ENCODE measurements around the gene FOXD4. TPM values are rescaled to one million over a fixed set of nuclear protein-coding genes. Genes with fewer than 3 reads are reported as not detected.
"Not testable (repeated sequence)": the region's sequence is repeated elsewhere in the genome, so short reads cannot be mapped to it uniquely, and the experiment has no call there.

FOXD4 gene
- total RNA-seq, 1 experiment from 2014 or later = 0.80 TPM

GRCh38 chr9:93909-94308 is 24.3 kb downstream of the FOXD4 start:
- H3K9ac ChIP-seq (ENCODE audit: low read length); CTCF ChIA-PET; H3K36me3 ChIP-seq (ENCODE audit: low read depth, low read length); H2AFZ ChIP-seq (ENCODE audit: low read length); intact Hi-C loops (cut with micrococcal nuclease); H3K27ac ChIP-seq (ENCODE audit: low read length); H3K79me2 ChIP-seq (ENCODE audit: low read length); H3K9me2 ChIP-seq (replicated peaks; ENCODE audit: low read length); BruUV-seq (replicated peaks); H3K9me3 ChIP-seq (ENCODE audit: low read length); H3F3A ChIP-seq (ENCODE audit: low read length, unreplicated experiment); POLR2A ChIA-PET (ENCODE audit: unreplicated experiment); H3K4me3 ChIP-seq (ENCODE audit: low read length); ATAC-seq; H3K27me3 ChIP-seq (ENCODE audit: low read length); H3K4me2 ChIP-seq (ENCODE audit: low read length); H4K20me1 ChIP-seq (ENCODE audit: low read length); DNase-seq; H3K4me1 ChIP-seq (ENCODE audit: insufficient read depth, low read length): not testable (repeated sequence)

- CTCF ChIA-PET; H3K9ac ChIP-seq (ENCODE audit: low read length); H3K4me1 ChIP-seq (ENCODE audit: insufficient read depth, low read length); H3K27me3 ChIP-seq (ENCODE audit: low read length); BruUV-seq (replicated peaks); H4K20me1 ChIP-seq (ENCODE audit: low read length); H2AFZ ChIP-seq (ENCODE audit: low read length); H3K9me2 ChIP-seq (replicated peaks; ENCODE audit: low read length); H3K36me3 ChIP-seq (ENCODE audit: low read depth, low read length); H3K27ac ChIP-seq (ENCODE audit: low read length); intact Hi-C loops (cut with micrococcal nuclease); H3F3A ChIP-seq (ENCODE audit: low read length, unreplicated experiment); H3K9me3 ChIP-seq (ENCODE audit: low read length); H3K4me3 ChIP-seq (ENCODE audit: low read length); H3K4me2 ChIP-seq (ENCODE audit: low read length); H3K79me2 ChIP-seq (ENCODE audit: low read length); POLR2A ChIA-PET (ENCODE audit: unreplicated experiment): not testable (repeated sequence)
- peak; percentile 47 for DNase-seq
- ATAC-seq = peak; percentile 42
Observed at GRCh38 chr9:90851-91250, 27.4 kb downstream of the FOXD4 start.

GRCh38 chr9:88396-89037 is 29.7 kb downstream of the FOXD4 start:
- H3K4me2 ChIP-seq (ENCODE audit: low read length); H3K27me3 ChIP-seq (ENCODE audit: low read length); H3K4me1 ChIP-seq (ENCODE audit: insufficient read depth, low read length); H2AFZ ChIP-seq (ENCODE audit: low read length); H3K27ac ChIP-seq (ENCODE audit: low read length); H3K9me2 ChIP-seq (replicated peaks; ENCODE audit: low read length); H3K9ac ChIP-seq (ENCODE audit: low read length); DNase-seq; H3K79me2 ChIP-seq (ENCODE audit: low read length); BruUV-seq (replicated peaks); H4K20me1 ChIP-seq (ENCODE audit: low read length); H3K9me3 ChIP-seq (ENCODE audit: low read length); CTCF ChIA-PET; H3F3A ChIP-seq (ENCODE audit: low read length, unreplicated experiment); H3K36me3 ChIP-seq (ENCODE audit: low read depth, low read length); POLR2A ChIA-PET (ENCODE audit: unreplicated experiment); intact Hi-C loops (cut with micrococcal nuclease); H3K4me3 ChIP-seq (ENCODE audit: low read length): not testable (repeated sequence)
- ATAC-seq = peak; percentile 77

- H3K4me3 ChIP-seq (ENCODE audit: low read length); H3K79me2 ChIP-seq (ENCODE audit: low read length); H3K9me2 ChIP-seq (replicated peaks; ENCODE audit: low read length); H3K9ac ChIP-seq (ENCODE audit: low read length); POLR2A ChIA-PET (ENCODE audit: unreplicated experiment); H2AFZ ChIP-seq (ENCODE audit: low read length); intact Hi-C loops (cut with micrococcal nuclease); H4K20me1 ChIP-seq (ENCODE audit: low read length); H3K9me3 ChIP-seq (ENCODE audit: low read length); BruUV-seq (replicated peaks); H3K27ac ChIP-seq (ENCODE audit: low read length); H3K27me3 ChIP-seq (ENCODE audit: low read length); H3F3A ChIP-seq (ENCODE audit: low read length, unreplicated experiment); H3K36me3 ChIP-seq (ENCODE audit: low read depth, low read length); CTCF ChIA-PET; H3K4me1 ChIP-seq (ENCODE audit: insufficient read depth, low read length); H3K4me2 ChIP-seq (ENCODE audit: low read length); ATAC-seq; DNase-seq: not testable (repeated sequence)
Observed at GRCh38 chr9:87860-88259, 30.4 kb downstream of the FOXD4 start.

- DNase-seq; H3K4me3 ChIP-seq (ENCODE audit: low read length); H3K27me3 ChIP-seq (ENCODE audit: low read length); H3K9ac ChIP-seq (ENCODE audit: low read length); H3K9me2 ChIP-seq (replicated peaks; ENCODE audit: low read length); BruUV-seq (replicated peaks); CTCF ChIA-PET; H3K79me2 ChIP-seq (ENCODE audit: low read length); H3F3A ChIP-seq (ENCODE audit: low read length, unreplicated experiment); H3K27ac ChIP-seq (ENCODE audit: low read length); POLR2A ChIA-PET (ENCODE audit: unreplicated experiment); intact Hi-C loops (cut with micrococcal nuclease); H4K20me1 ChIP-seq (ENCODE audit: low read length); H3K4me1 ChIP-seq (ENCODE audit: insufficient read depth, low read length); H3K9me3 ChIP-seq (ENCODE audit: low read length); H2AFZ ChIP-seq (ENCODE audit: low read length); ATAC-seq; H3K4me2 ChIP-seq (ENCODE audit: low read length); H3K36me3 ChIP-seq (ENCODE audit: low read depth, low read length): not testable (repeated sequence)
Observed at GRCh38 chr9:87105-87504, 31.1 kb downstream of the FOXD4 start.

GRCh38 chr9:86697-87096 is 31.5 kb downstream of the FOXD4 start:
- H3F3A ChIP-seq (ENCODE audit: low read length, unreplicated experiment); POLR2A ChIA-PET (ENCODE audit: unreplicated experiment); H2AFZ ChIP-seq (ENCODE audit: low read length); H3K4me3 ChIP-seq (ENCODE audit: low read length); DNase-seq; intact Hi-C loops (cut with micrococcal nuclease); ATAC-seq; H3K79me2 ChIP-seq (ENCODE audit: low read length); H3K36me3 ChIP-seq (ENCODE audit: low read depth, low read length); H3K4me2 ChIP-seq (ENCODE audit: low read length); H3K27ac ChIP-seq (ENCODE audit: low read length); H3K9me2 ChIP-seq (replicated peaks; ENCODE audit: low read length); H3K9me3 ChIP-seq (ENCODE audit: low read length); H3K4me1 ChIP-seq (ENCODE audit: insufficient read depth, low read length); BruUV-seq (replicated peaks); H3K9ac ChIP-seq (ENCODE audit: low read length); H4K20me1 ChIP-seq (ENCODE audit: low read length); H3K27me3 ChIP-seq (ENCODE audit: low read length); CTCF ChIA-PET: not testable (repeated sequence)

- H3K9me3 ChIP-seq (ENCODE audit: low read length); POLR2A ChIA-PET (ENCODE audit: unreplicated experiment); DNase-seq; H3K27me3 ChIP-seq (ENCODE audit: low read length); H3K4me2 ChIP-seq (ENCODE audit: low read length); ATAC-seq; BruUV-seq (replicated peaks); H3F3A ChIP-seq (ENCODE audit: low read length, unreplicated experiment); H2AFZ ChIP-seq (ENCODE audit: low read length); H3K79me2 ChIP-seq (ENCODE audit: low read length); H3K4me3 ChIP-seq (ENCODE audit: low read length); H4K20me1 ChIP-seq (ENCODE audit: low read length); H3K9me2 ChIP-seq (replicated peaks; ENCODE audit: low read length); H3K9ac ChIP-seq (ENCODE audit: low read length); intact Hi-C loops (cut with micrococcal nuclease); H3K36me3 ChIP-seq (ENCODE audit: low read depth, low read length); H3K4me1 ChIP-seq (ENCODE audit: insufficient read depth, low read length); H3K27ac ChIP-seq (ENCODE audit: low read length); CTCF ChIA-PET: not testable (repeated sequence)
Observed at GRCh38 chr9:82932-83689, 35.1 kb downstream of the FOXD4 start.
